Inferior parietal cortex (tissue), 1 donor: ENCODE results near the gene SYN1.
"Not testable (repeated sequence)": the region's sequence is repeated elsewhere in the genome, so short reads cannot be mapped to it uniquely, and the experiment has no call there.

Experiments
- DNase-seq: peaks from one replicate; pipeline ENCODE4 v3.0.0-alpha.2; 2016; ENCODE audit errors: extremely low spot score

The SYN1 gene

GRCh38 chrX:47619486-47620302, at the start of gene SYN1:
TSS of gene SYN1 (minus strand) at chrX:47619857. CDS start at chrX:47619728, 129 bp downstream.
- peak; percentile 69 for DNase-seq

GRCh38 chrX:47665797-47666196, 46.1 kb upstream of the SYN1 start:
- not testable (repeated sequence) for DNase-seq

- DNase-seq: no peak
These were observed 45.1 kb upstream of the SYN1 start for GRCh38 chrX:47664737-47665136.

- DNase-seq: no peak
These were observed 42.5 kb upstream of the SYN1 start for GRCh38 chrX:47662144-47662657.

GRCh38 chrX:47661539-47661938, 41.9 kb upstream of the SYN1 start:
- DNase-seq: no peak

- DNase-seq: no peak
These were observed 39.7 kb upstream of the SYN1 start for GRCh38 chrX:47659421-47659726.

GRCh38 chrX:47658684-47659420, 39.2 kb upstream of the SYN1 start, which contains the start of gene UXT:
TSS of gene UXT (minus strand) at chrX:47659180. CDS start at chrX:47658927, 253 bp downstream.
- peak; percentile 84 for DNase-seq

GRCh38 chrX:47658301-47658683, 38.6 kb upstream of the SYN1 start:
- no peak for DNase-seq

GRCh38 chrX:47651043-47651905, 31.6 kb upstream of the SYN1 start:
- DNase-seq: no peak

GRCh38 chrX:47650164-47651042, 30.7 kb upstream of the SYN1 start, which contains the start of gene ELK1:
TSS of gene ELK1 (minus strand) at chrX:47650563. CDS start at chrX:47641441, 9,122 bp downstream.
- peak; percentile 93 for DNase-seq

GRCh38 chrX:47649781-47650163, 30.1 kb upstream of the SYN1 start:
- DNase-seq: no peak

- no peak for DNase-seq
These were observed 29.6 kb upstream of the SYN1 start for GRCh38 chrX:47649271-47649670.

- DNase-seq: no peak
These were observed 28.7 kb upstream of the SYN1 start for GRCh38 chrX:47648376-47648775.

GRCh38 chrX:47646636-47647035, 27.0 kb upstream of the SYN1 start:
- no peak for DNase-seq

- no peak for DNase-seq
These were observed 25.9 kb upstream of the SYN1 start for GRCh38 chrX:47645530-47645929.

GRCh38 chrX:47644557-47645091, 25.0 kb upstream of the SYN1 start:
- DNase-seq: no peak

GRCh38 chrX:47643926-47644325, 24.3 kb upstream of the SYN1 start:
- no peak for DNase-seq

- no peak for DNase-seq
These were observed 19.2 kb upstream of the SYN1 start for GRCh38 chrX:47638816-47639215.

- DNase-seq: no peak
These were observed 18.0 kb upstream of the SYN1 start for GRCh38 chrX:47637546-47638195.
